T-helper 22 cell (primary cell): ENCODE measurements around the gene COX11.

Experiments
- DNase-seq: peaks from one replicate; pipeline ENCODE4 v3.0.0-alpha.2; 2020; ENCODE audit warnings: low read depth

The COX11 gene

GRCh38 chr17:54967621-54968261 lies 713 bp downstream of the COX11 start:
- no peak for DNase-seq

- no peak for DNase-seq
Observed at GRCh38 chr17:54956791-54957190, 11.7 kb downstream of the COX11 start.

- no peak for DNase-seq
Observed at GRCh38 chr17:54951286-54951685, 17.2 kb downstream of the COX11 start.

- DNase-seq: no peak
Observed at GRCh38 chr17:54950116-54950515, 18.3 kb downstream of the COX11 start.

GRCh38 chr17:54948380-54948779 lies 20.1 kb downstream of the COX11 start:
- DNase-seq: no peak

GRCh38 chr17:54947396-54947795 lies 21.1 kb downstream of the COX11 start:
- no peak for DNase-seq

- DNase-seq: no peak
Observed at GRCh38 chr17:54945671-54946070, 22.8 kb downstream of the COX11 start.

GRCh38 chr17:54945231-54945630 lies 23.2 kb downstream of the COX11 start:
- no peak for DNase-seq

GRCh38 chr17:54944796-54945195 lies 23.7 kb downstream of the COX11 start:
- no peak for DNase-seq

GRCh38 chr17:54941285-54941684 lies 27.2 kb downstream of the COX11 start:
- DNase-seq: no peak

- no peak for DNase-seq
Observed at GRCh38 chr17:54937426-54937825, 31.0 kb downstream of the COX11 start.

GRCh38 chr17:54937018-54937417 lies 31.4 kb downstream of the COX11 start:
- DNase-seq: no peak

GRCh38 chr17:54935471-54935870 lies 33.0 kb downstream of the COX11 start:
- no peak for DNase-seq

GRCh38 chr17:54933921-54934320 lies 34.5 kb downstream of the COX11 start:
- no peak for DNase-seq

GRCh38 chr17:54932711-54933110 lies 35.7 kb downstream of the COX11 start:
- no peak for DNase-seq

- no peak for DNase-seq
Observed at GRCh38 chr17:54927525-54927924, 40.9 kb downstream of the COX11 start.

GRCh38 chr17:54924405-54924804 lies 44.0 kb downstream of the COX11 start:
- no peak for DNase-seq

GRCh38 chr17:54920819-54921218 lies 47.6 kb downstream of the COX11 start:
- DNase-seq: no peak

GRCh38 chr17:54919425-54919824 lies 49.0 kb downstream of the COX11 start:
- DNase-seq: no peak

GRCh38 chr17:54916721-54917120 lies 51.7 kb downstream of the COX11 start:
- no peak for DNase-seq
